ENCODE data around the gene DDI1. TPM values are rescaled to one million over a fixed set of nuclear protein-coding genes. Genes with fewer than 3 reads are reported as not detected.

Gene DDI1
- total RNA-seq, 1 donor from 2014 or later: not detected

- FAIRE-seq (no peak), DNase-seq (ENCODE audit: low read depth) (no peak)
- no peaks in the 10 kb centered on the region for H4K20me1 ChIP-seq (ENCODE audit: insufficient read depth, low read length)
- Mint-ChIP-seq H3K4me3 (ENCODE audit: unreplicated experiment) (no peak overlapping the region), H3K4me1 (ENCODE audit: low read depth, unreplicated experiment) (no peaks in the 10 kb centered on the region), H3K9me3 (ENCODE audit: unreplicated experiment) (no peaks in the 10 kb centered on the region), H3K27ac (ENCODE audit: unreplicated experiment) (no peak overlapping the region), H3K36me3 (ENCODE audit: low read depth, unreplicated experiment) (no peaks in the 10 kb centered on the region), H3K27me3 (ENCODE audit: low read depth, unreplicated experiment) (no peaks in the 10 kb centered on the region)
- no peaks in the 10 kb centered on the region for H3K36me3 ChIP-seq (ENCODE audit: insufficient read depth, low read length)
- no peaks in the 10 kb centered on the region for H3K27me3 ChIP-seq (ENCODE audit: insufficient read depth, low read length)
- H3K4me2 ChIP-seq (ENCODE audit: low read length): no peak overlapping the region
- H3K9me3 ChIP-seq (ENCODE audit: insufficient read depth, low read depth, low read length): no peaks in the 10 kb centered on the region
- H3K79me2 ChIP-seq (ENCODE audit: insufficient read depth, low read length): no peaks in the 10 kb centered on the region
- H3K27ac ChIP-seq (ENCODE audit: low read depth, low read length): no peak overlapping the region
- TF ChIP-seq EZH2 (IDR thresholded peaks at IDR 0.05; ENCODE audit: insufficient read depth, low read length): no peak
- no peak for TF ChIP-seq CTCF (IDR thresholded peaks at IDR 0.05; ENCODE audit: insufficient read depth, low read depth, low read length)
- no peak overlapping the region for H3K9ac ChIP-seq (ENCODE audit: low read length)
- H3K4me1 ChIP-seq (ENCODE audit: insufficient read depth, low read length): no peaks in the 10 kb centered on the region
- H2AFZ ChIP-seq (ENCODE audit: low read depth, low read length): no peak overlapping the region
- no peak overlapping the region for H3K4me3 ChIP-seq (ENCODE audit: insufficient read depth, low read depth, low read length)
Measured at GRCh38 chr11:104058680-104059079, 22.2 kb downstream of the DDI1 start.

DNA sequence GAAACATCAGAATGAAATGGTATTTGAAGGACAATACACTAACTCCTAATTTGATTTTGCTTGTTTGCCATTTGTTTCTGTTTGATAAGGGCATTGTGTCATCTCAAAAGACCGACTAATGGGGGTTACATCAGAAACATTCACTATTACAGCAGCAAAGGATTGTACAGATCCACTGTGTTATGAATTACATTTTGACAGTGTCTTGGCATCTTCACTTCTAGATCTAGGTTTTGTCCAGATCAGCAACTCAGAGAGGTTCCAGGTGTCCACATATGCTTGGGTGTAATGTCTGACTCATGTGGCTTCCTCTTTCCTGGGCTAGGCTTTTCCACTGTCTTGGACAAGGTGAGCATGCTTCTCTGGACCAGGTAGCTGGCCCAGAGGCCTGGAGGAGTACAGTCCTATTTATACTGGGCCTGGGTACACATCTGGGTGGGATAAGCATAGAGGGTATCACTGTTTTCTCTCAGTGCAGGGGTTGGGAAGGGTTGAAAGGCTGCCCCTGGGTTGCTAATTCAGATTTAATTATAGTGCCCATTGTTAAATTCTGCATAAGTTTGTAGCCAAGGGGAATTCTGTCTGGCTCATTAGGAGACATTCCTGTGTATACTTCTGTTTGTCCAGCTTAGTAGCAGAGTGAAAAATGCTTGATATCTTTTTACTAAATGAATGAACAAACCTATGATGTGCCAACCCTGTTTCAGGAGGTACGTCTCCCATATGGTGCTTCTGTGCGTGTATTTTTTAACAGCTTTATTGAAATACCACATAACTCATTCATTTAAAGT, 23.8 kb downstream of the DDI1 start:
- no peaks in the 10 kb centered on the region for H3K36me3 ChIP-seq (ENCODE audit: insufficient read depth, low read length)
- H3K27me3 ChIP-seq (ENCODE audit: insufficient read depth, low read length): no peaks in the 10 kb centered on the region
- TF ChIP-seq CTCF (IDR thresholded peaks at IDR 0.05; ENCODE audit: insufficient read depth, low read depth, low read length): no peak
- no peak for TF ChIP-seq EZH2 (IDR thresholded peaks at IDR 0.05; ENCODE audit: insufficient read depth, low read length)
- H3K4me1 ChIP-seq (ENCODE audit: insufficient read depth, low read length): no peaks in the 10 kb centered on the region
- H3K4me3 ChIP-seq (ENCODE audit: insufficient read depth, low read depth, low read length): no peak overlapping the region
- no peak overlapping the region for H3K4me2 ChIP-seq (ENCODE audit: low read length)
- H3K9me3 Mint-ChIP-seq (ENCODE audit: unreplicated experiment): no peaks in the 10 kb centered on the region
- no peaks in the 10 kb centered on the region for H4K20me1 ChIP-seq (ENCODE audit: insufficient read depth, low read length)
- no peak overlapping the region for H2AFZ ChIP-seq (ENCODE audit: low read depth, low read length)
- H3K36me3 Mint-ChIP-seq (ENCODE audit: low read depth, unreplicated experiment): no peaks in the 10 kb centered on the region
- no peak for DNase-seq (ENCODE audit: low read depth)
- no peaks in the 10 kb centered on the region for H3K79me2 ChIP-seq (ENCODE audit: insufficient read depth, low read length)
- H3K27ac ChIP-seq (ENCODE audit: low read depth, low read length): no peak overlapping the region
- no peak overlapping the region for H3K9ac ChIP-seq (ENCODE audit: low read length)
- no peak overlapping the region for H3K27ac Mint-ChIP-seq (ENCODE audit: unreplicated experiment)
- H3K4me1 Mint-ChIP-seq (ENCODE audit: low read depth, unreplicated experiment): no peaks in the 10 kb centered on the region
- FAIRE-seq: no peak
- H3K27me3 Mint-ChIP-seq (ENCODE audit: low read depth, unreplicated experiment): no peaks in the 10 kb centered on the region
- no peak overlapping the region for H3K4me3 Mint-ChIP-seq (ENCODE audit: unreplicated experiment)
- no peaks in the 10 kb centered on the region for H3K9me3 ChIP-seq (ENCODE audit: insufficient read depth, low read depth, low read length)

DNA sequence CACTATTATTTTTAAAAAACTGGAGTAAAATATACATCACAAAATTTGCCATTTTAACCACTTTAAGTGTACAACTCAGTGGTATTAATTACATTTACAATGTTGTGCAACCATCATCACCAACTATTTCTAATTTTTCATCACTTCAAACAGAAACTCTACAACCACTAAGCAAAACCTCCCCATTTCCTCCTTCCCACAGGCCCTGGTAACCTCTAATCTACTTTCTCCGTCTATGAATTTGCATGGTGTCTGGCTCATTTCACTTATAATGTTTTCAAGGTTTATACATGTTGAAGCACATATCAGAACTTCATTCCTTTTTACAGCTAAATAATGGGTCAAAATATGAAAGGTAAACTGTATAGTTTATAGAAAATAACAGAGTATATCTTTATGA, 24.4 kb downstream of the DDI1 start:
- no peaks in the 10 kb centered on the region for H3K4me1 Mint-ChIP-seq (ENCODE audit: low read depth, unreplicated experiment)
- Histone ChIP-seq H3K4me1 (ENCODE audit: insufficient read depth, low read length) (no peaks in the 10 kb centered on the region), H3K79me2 (ENCODE audit: insufficient read depth, low read length) (no peaks in the 10 kb centered on the region), H3K36me3 (ENCODE audit: insufficient read depth, low read length) (no peaks in the 10 kb centered on the region), H3K9me3 (ENCODE audit: insufficient read depth, low read depth, low read length) (no peaks in the 10 kb centered on the region), H3K9ac (ENCODE audit: low read length) (no peak overlapping the region), H3K4me2 (ENCODE audit: low read length) (no peak overlapping the region), H3K27ac (ENCODE audit: low read depth, low read length) (no peak overlapping the region), H2AFZ (ENCODE audit: low read depth, low read length) (no peak overlapping the region), H3K4me3 (ENCODE audit: insufficient read depth, low read depth, low read length) (no peak overlapping the region), H4K20me1 (ENCODE audit: insufficient read depth, low read length) (no peaks in the 10 kb centered on the region), H3K27me3 (ENCODE audit: insufficient read depth, low read length) (no peaks in the 10 kb centered on the region)
- H3K36me3 Mint-ChIP-seq (ENCODE audit: low read depth, unreplicated experiment): no peaks in the 10 kb centered on the region
- FAIRE-seq: no peak
- DNase-seq (ENCODE audit: low read depth): no peak
- no peaks in the 10 kb centered on the region for H3K27me3 Mint-ChIP-seq (ENCODE audit: low read depth, unreplicated experiment)
- TF ChIP-seq EZH2 (IDR thresholded peaks at IDR 0.05; ENCODE audit: insufficient read depth, low read length) (no peak), CTCF (IDR thresholded peaks at IDR 0.05; ENCODE audit: insufficient read depth, low read depth, low read length) (no peak)
- no peak overlapping the region for H3K4me3 Mint-ChIP-seq (ENCODE audit: unreplicated experiment)
- no peak overlapping the region for H3K27ac Mint-ChIP-seq (ENCODE audit: unreplicated experiment)
- no peaks in the 10 kb centered on the region for H3K9me3 Mint-ChIP-seq (ENCODE audit: unreplicated experiment)

Data from astrocyte (in vitro differentiated cells and primary cell).